Mesenchymal stem cell (in vitro differentiated cells and primary cell): ENCODE results near the gene PRPSAP1.

Source experiments
- DNase-seq: peaks from one replicate; pipeline ENCODE4 v3.0.0-alpha.2; 2013
- H2AFZ ChIP-seq: one replicate; pipeline ENCODE4 v1.6.1; 2013; ENCODE audit warnings: low read depth, mild to moderate bottlenecking, control low read depth, inconsistent platforms, low read length, moderate library complexity
- H2AK5ac ChIP-seq: 2 replicates; pipeline ENCODE4 v1.6.1; 2013; ENCODE audit warnings: low read length, moderate library complexity, mild to moderate bottlenecking, inconsistent platforms; ENCODE audit not compliant: severe bottlenecking
- H2BK120ac ChIP-seq: one replicate; pipeline ENCODE4 v1.6.1; 2013; ENCODE audit warnings: low read depth, mild to moderate bottlenecking, inconsistent platforms, low read length, moderate library complexity
- H2BK12ac ChIP-seq, 2 experiments: one replicate each; pipeline ENCODE4 v1.6.1; 2013; ENCODE audit warnings: inconsistent platforms in 2 of 2, low read length in 2 of 2, mild to moderate bottlenecking in 2 of 2, moderate library complexity in 2 of 2, control low read depth in 1 of 2
- H2BK15ac ChIP-seq: one replicate; pipeline ENCODE4 v1.6.1; 2013; ENCODE audit warnings: mild to moderate bottlenecking, low read depth, inconsistent platforms; ENCODE audit not compliant: poor library complexity, severe bottlenecking
- H2BK5ac ChIP-seq: 2 replicates; pipeline ENCODE4 v1.6.1; 2013; ENCODE audit warnings: low read depth, mild to moderate bottlenecking, low read length, control low read depth, inconsistent platforms; ENCODE audit not compliant: poor library complexity, severe bottlenecking
- H3K14ac ChIP-seq, 2 experiments: one replicate each; pipeline ENCODE4 v1.6.1; 2013; ENCODE audit warnings: inconsistent platforms in 2 of 2, low read length in 2 of 2, control low read depth in 1 of 2, mild to moderate bottlenecking in 1 of 2, moderate library complexity in 1 of 2
- H3K18ac ChIP-seq, 2 experiments: one replicate each; pipeline ENCODE4 v1.6.1; 2013; ENCODE audit warnings: inconsistent platforms in 2 of 2, low read length in 2 of 2, control low read depth in 1 of 2, low read depth in 1 of 2, mild to moderate bottlenecking in 1 of 2
- H3K23ac ChIP-seq, 2 experiments: one replicate each; pipeline ENCODE4 v1.6.1; 2013; ENCODE audit warnings: inconsistent platforms in 2 of 2, low read length in 2 of 2, mild to moderate bottlenecking in 2 of 2, moderate library complexity in 2 of 2, control low read depth in 1 of 2
- H3K27ac ChIP-seq: 2 replicates; pipeline ENCODE4 v1.5.1; 2013; ENCODE audit warnings: mild to moderate bottlenecking, moderate library complexity, low read length, control low read depth, inconsistent platforms; ENCODE audit not compliant: poor library complexity, severe bottlenecking
- H3K27me3 ChIP-seq, 2 experiments: 2 replicates each; pipeline versions ENCODE4 v1.6.1 to v1.7.0; 2013; ENCODE audit warnings: low read length in 2 of 2, mild to moderate bottlenecking in 2 of 2, moderate library complexity in 2 of 2, control low read depth in 1 of 2, inconsistent platforms in 1 of 2; ENCODE audit not compliant: control insufficient read depth in 1 of 2, insufficient read depth in 1 of 2
- H3K36me3 ChIP-seq, 2 experiments: 2 replicates each; pipeline versions ENCODE4 v1.6.1 to v1.7.0; 2013; ENCODE audit warnings: low read length in 2 of 2, control low read depth in 1 of 2, inconsistent platforms in 1 of 2, low read depth in 1 of 2, mild to moderate bottlenecking in 1 of 2; ENCODE audit not compliant: insufficient read depth in 2 of 2, control insufficient read depth in 1 of 2
- H3K4ac ChIP-seq, 2 experiments: one replicate each; pipeline ENCODE4 v1.6.1; 2013; ENCODE audit warnings: inconsistent platforms in 2 of 2, low read length in 2 of 2, mild to moderate bottlenecking in 2 of 2, moderate library complexity in 2 of 2, control low read depth in 1 of 2, low read depth in 1 of 2
- H3K4me1 ChIP-seq: 2 replicates; pipeline ENCODE4 v1.6.1; 2013; ENCODE audit warnings: low read depth, low read length, control low read depth; ENCODE audit not compliant: control insufficient read depth, insufficient read depth
- H3K4me2 ChIP-seq: 2 replicates; pipeline ENCODE4 v1.6.1; 2013; ENCODE audit warnings: low read length, mild to moderate bottlenecking, inconsistent platforms; ENCODE audit not compliant: poor library complexity, severe bottlenecking
- H3K4me3 ChIP-seq, 2 experiments: 2 replicates each; pipeline versions ENCODE4 v1.5.1 to v1.7.0; 2013; ENCODE audit warnings: low read length in 2 of 2, mild to moderate bottlenecking in 2 of 2, control low read depth in 1 of 2, low read depth in 1 of 2; ENCODE audit not compliant: insufficient read depth in 1 of 2
- H3K79me1 ChIP-seq: replicated peaks from 2 replicates; pipeline ENCODE4 v1.6.1; 2013; ENCODE audit warnings: mild to moderate bottlenecking, control low read depth, low read length, inconsistent platforms; ENCODE audit not compliant: poor library complexity, severe bottlenecking
- H3K9ac ChIP-seq: 2 replicates; pipeline ENCODE4 v1.7.0; 2013; ENCODE audit warnings: mild to moderate bottlenecking, low read length, moderate library complexity
- H3K9me3 ChIP-seq: 2 replicates; pipeline ENCODE4 v1.7.0; 2013; ENCODE audit warnings: mild to moderate bottlenecking, low read length; ENCODE audit not compliant: control insufficient read depth
- H4K8ac ChIP-seq: one replicate; pipeline ENCODE4 v1.6.1; 2013; ENCODE audit warnings: inconsistent platforms, mild to moderate bottlenecking, low read length, moderate library complexity
- H4K91ac ChIP-seq: one replicate; pipeline ENCODE4 v1.6.1; 2013; ENCODE audit warnings: mild to moderate bottlenecking, low read length, inconsistent platforms
- WGBS: methylation state at CpG from one replicate; pipeline ENCODE4 v1.1.7; 2013; ENCODE audit warnings: mixed read lengths; 5-methylcytosine and 5-hydroxymethylcytosine counted together

The PRPSAP1 gene

GRCh38 chr17:76296889-76297288, 56.8 kb downstream of the PRPSAP1 start:
- Histone ChIP-seq H3K27ac (no peak overlapping the region), H2BK5ac (no peak overlapping the region), H3K23ac (no peak overlapping the region), H3K9me3 (no peaks in the 10 kb centered on the region), H3K4me2 (no peak overlapping the region), H3K27me3 (no peaks in the 10 kb centered on the region), H3K14ac (no peak overlapping the region), H2BK12ac (no peak overlapping the region), H2AFZ (no peak overlapping the region), H2BK120ac (no peak overlapping the region), H3K18ac (no peak overlapping the region), H3K4ac (no peak overlapping the region), H2BK15ac (no peak overlapping the region), H3K9ac (no peak overlapping the region), H4K91ac (no peak overlapping the region), H3K79me1 (no peaks in the 10 kb centered on the region), H3K36me3 (peaks cover 9 to 10% of the 10 kb centered on the region in 2 experiments), H3K4me3 (no peak overlapping the region), H2AK5ac (no peak overlapping the region), H4K8ac (no peak overlapping the region), H3K4me1 (no peaks in the 10 kb centered on the region)
- WGBS: 94% methylated on average over 5 of the region's 5 CpGs
- no peak for DNase-seq

GRCh38 chr17:76296186-76296585, 57.5 kb downstream of the PRPSAP1 start:
- H3K4me1 ChIP-seq: no peaks in the 10 kb centered on the region
- H3K27me3 ChIP-seq: no peaks in the 10 kb centered on the region
- no peak overlapping the region for H2BK5ac ChIP-seq
- no peak overlapping the region for H3K18ac ChIP-seq
- no peak overlapping the region for H2BK12ac ChIP-seq
- no peak overlapping the region for H3K9ac ChIP-seq
- H4K91ac ChIP-seq: no peak overlapping the region
- no peak overlapping the region for H3K14ac ChIP-seq
- H3K36me3 ChIP-seq: peaks cover 10 to 14% of the 10 kb centered on the region in 2 experiments
- H3K4ac ChIP-seq: no peak overlapping the region
- H3K27ac ChIP-seq: no peak overlapping the region
- H4K8ac ChIP-seq: no peak overlapping the region
- H2BK120ac ChIP-seq: no peak overlapping the region
- no peak overlapping the region for H3K4me2 ChIP-seq
- no peak overlapping the region for H3K4me3 ChIP-seq
- H2AK5ac ChIP-seq: no peak overlapping the region
- H2BK15ac ChIP-seq: no peak overlapping the region
- H3K9me3 ChIP-seq: no peaks in the 10 kb centered on the region
- H3K23ac ChIP-seq: no peak overlapping the region
- no peak overlapping the region for H2AFZ ChIP-seq
- no peaks in the 10 kb centered on the region for H3K79me1 ChIP-seq
- WGBS: 93% methylated on average over 3 of the region's 4 CpGs
- no peak for DNase-seq

- WGBS: 92% methylated on average over 7 of the region's 7 CpGs
- H3K4me1 ChIP-seq: no peaks in the 10 kb centered on the region
- no peak overlapping the region for H2BK12ac ChIP-seq
- no peak overlapping the region for H2BK15ac ChIP-seq
- H2AFZ ChIP-seq: no peak overlapping the region
- no peak overlapping the region for H3K4ac ChIP-seq
- H3K9me3 ChIP-seq: no peaks in the 10 kb centered on the region
- H3K4me2 ChIP-seq: no peak overlapping the region
- H3K9ac ChIP-seq: no peak overlapping the region
- peaks cover 14 to 15% of the 10 kb centered on the region in 2 experiments for H3K36me3 ChIP-seq
- H3K27ac ChIP-seq: no peak overlapping the region
- no peak overlapping the region for H2AK5ac ChIP-seq
- H3K4me3 ChIP-seq: no peak overlapping the region
- no peaks in the 10 kb centered on the region for H3K79me1 ChIP-seq
- no peak overlapping the region for H4K8ac ChIP-seq
- H3K23ac ChIP-seq: no peak overlapping the region
- H3K14ac ChIP-seq: no peak overlapping the region
- H3K27me3 ChIP-seq: no peaks in the 10 kb centered on the region
- no peak overlapping the region for H2BK120ac ChIP-seq
- no peak overlapping the region for H3K18ac ChIP-seq
- DNase-seq: no peak
- no peak overlapping the region for H2BK5ac ChIP-seq
- no peak overlapping the region for H4K91ac ChIP-seq
Measured at GRCh38 chr17:76293106-76293505, 60.6 kb downstream of the PRPSAP1 start.

DNA sequence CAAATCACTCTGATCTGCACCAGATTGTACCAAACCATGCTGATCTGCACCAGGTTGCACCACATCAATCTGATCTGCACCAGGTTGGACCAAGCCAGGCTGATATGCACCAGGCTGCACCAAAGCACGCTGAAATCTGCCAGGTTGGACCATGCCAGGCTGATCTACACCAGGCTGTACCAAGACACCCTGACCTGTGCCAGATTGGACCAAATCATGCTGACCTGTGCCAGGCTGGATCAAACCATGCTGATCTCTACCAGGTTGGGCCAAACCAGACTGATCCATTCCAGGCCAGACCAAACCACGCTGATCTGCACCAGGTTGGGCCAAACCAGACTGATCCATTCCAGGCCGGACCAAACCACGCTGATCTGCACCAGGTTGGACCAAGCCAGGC, 61.1 kb downstream of the PRPSAP1 start:
- H4K91ac ChIP-seq: no peak overlapping the region
- no peaks in the 10 kb centered on the region for H3K9me3 ChIP-seq
- H2BK120ac ChIP-seq: no peak overlapping the region
- no peak overlapping the region for H2BK12ac ChIP-seq
- no peak for DNase-seq
- no peak overlapping the region for H3K14ac ChIP-seq
- H3K27me3 ChIP-seq: no peaks in the 10 kb centered on the region
- H3K36me3 ChIP-seq: peaks cover 14 to 15% of the 10 kb centered on the region in 2 experiments
- WGBS: 89% methylated on average over 4 of the region's 4 CpGs
- H3K4ac ChIP-seq: no peak overlapping the region
- no peak overlapping the region for H3K4me3 ChIP-seq
- H2AFZ ChIP-seq: no peak overlapping the region
- H4K8ac ChIP-seq: no peak overlapping the region
- no peaks in the 10 kb centered on the region for H3K79me1 ChIP-seq
- H2BK15ac ChIP-seq: no peak overlapping the region
- H3K23ac ChIP-seq: no peak overlapping the region
- H3K4me2 ChIP-seq: no peak overlapping the region
- H3K18ac ChIP-seq: no peak overlapping the region
- no peak overlapping the region for H2BK5ac ChIP-seq
- H3K27ac ChIP-seq: no peak overlapping the region
- no peak overlapping the region for H3K9ac ChIP-seq
- H3K4me1 ChIP-seq: no peaks in the 10 kb centered on the region
- no peak overlapping the region for H2AK5ac ChIP-seq
